Common myeloid progenitor, CD34-positive (primary cell): Measurements from ENCODE around the gene IRF9.

ENCODE experiments used
- CTCF ChIA-PET: fragments of 350-600 bp; sonication (Branson Sonifier 250); formaldehyde crosslinking; loops from one replicate; lab custom pipeline; 2021; ENCODE audit warnings: antibody characterized with exemption; lab: Charles Lee
- POLR2A ChIA-PET: fragments of 350-600 bp; sonication (Branson Sonifier 250); formaldehyde crosslinking; loops from one replicate; lab custom pipeline; 2021; ENCODE audit warnings: antibody characterized with exemption; lab: Charles Lee
- DNase-seq, 3 donors: peaks; one replicate each; pipeline versions ENCODE4 v3.0.0 to v3.0.0-alpha.2; 2013
- H3K27ac ChIP-seq, 2 experiments: 1 replicate in 1 of 2; 2 replicates in 1 of 2; pipeline ENCODE4 v1.7.0; 2013; ENCODE audit warnings: inconsistent platforms in 2 of 2, low read length in 2 of 2, mild to moderate bottlenecking in 2 of 2, low read depth in 1 of 2, moderate library complexity in 1 of 2; ENCODE audit not compliant: severe bottlenecking in 2 of 2, insufficient read depth in 1 of 2, poor library complexity in 1 of 2
- H3K27me3 ChIP-seq, 5 experiments: replicated peaks in 2 of 5; 1 replicate in 3 of 5; 2 replicates in 2 of 5; pipeline versions ENCODE4 v1.6.1 to v1.7.0; 2013; ENCODE audit warnings: low read length in 4 of 5, mild to moderate bottlenecking in 2 of 5, moderate library complexity in 2 of 5, inconsistent platforms in 1 of 5; ENCODE audit not compliant: insufficient read depth in 5 of 5, control insufficient read depth in 4 of 5
- H3K36me3 ChIP-seq, 4 experiments: 1 replicate in 2 of 4; 2 replicates in 2 of 4; pipeline versions ENCODE4 v1.6.1 to v1.7.0; 2013; ENCODE audit warnings: low read length in 3 of 4, control low read depth in 1 of 4, mild to moderate bottlenecking in 1 of 4; ENCODE audit not compliant: control insufficient read depth in 4 of 4, insufficient read depth in 4 of 4
- H3K4me1 ChIP-seq, 4 experiments: 1 replicate in 3 of 4; 2 replicates in 1 of 4; pipeline versions ENCODE4 v1.6.1 to v1.7.1; 2013; ENCODE audit warnings: low read length in 3 of 4, mild to moderate bottlenecking in 3 of 4, control low read depth in 1 of 4, inconsistent platforms in 1 of 4, moderate library complexity in 1 of 4; ENCODE audit not compliant: control insufficient read depth in 4 of 4, insufficient read depth in 4 of 4; ENCODE audit errors: control extremely low read depth in 1 of 4
- H3K4me3 ChIP-seq, 7 experiments: 1 replicate in 4 of 7; 2 replicates in 3 of 7; pipeline versions ENCODE4 v1.5.1 to v1.7.0; 2013; ENCODE audit warnings: mild to moderate bottlenecking in 7 of 7, low read length in 6 of 7, moderate library complexity in 6 of 7, inconsistent platforms in 2 of 7, low read depth in 2 of 7, control low read depth in 1 of 7; ENCODE audit not compliant: insufficient read depth in 4 of 7, control insufficient read depth in 1 of 7; ENCODE audit errors: extremely low read depth in 1 of 7
- H3K9me3 ChIP-seq, 5 experiments: 1 replicate in 4 of 5; 2 replicates in 1 of 5; pipeline versions ENCODE4 v1.6.1 to v1.7.1; 2013; ENCODE audit warnings: low read length in 4 of 5, mild to moderate bottlenecking in 2 of 5, inconsistent platforms in 1 of 5, low read depth in 1 of 5, moderate library complexity in 1 of 5; ENCODE audit not compliant: control insufficient read depth in 4 of 5, insufficient read depth in 2 of 5; ENCODE audit errors: control extremely low read depth in 1 of 5
- WGBS: methylation state at CpG from one replicate; pipeline ENCODE4 v1.1.5; 2013; ENCODE audit not compliant: insufficient coverage; 5-methylcytosine and 5-hydroxymethylcytosine counted together

IRF9 gene

GRCh38 chr14:24136684-24137528, 24.2 kb upstream of the IRF9 start:
- peaks cover 5 to 27% (median 16%) of the 10 kb centered on the region in 4 experiments for H3K36me3 ChIP-seq
- no peaks in the 10 kb centered on the region for H3K9me3 ChIP-seq
- no peak for DNase-seq
- H3K27ac ChIP-seq, result peak overlapping the region; percentile 58 to 83
- H3K27me3 ChIP-seq, result no peaks in the 10 kb centered on the region
- 25% methylated on average over 8 of the region's 13 CpGs for WGBS
- POLR2A ChIA-PET, result interaction anchor here (0.7 to 2.0 kb wide), 5 partner anchors 10 to 55 kb away, joined by 3 to 10 read pairs (median 3); partner anchors contain the start of genes DCAF11, NRL, PSME2 and RNF31
- CTCF ChIA-PET, result interaction anchor here (1.0 to 6.4 kb wide), 10 partner anchors 9 to 79 kb away, joined by 3 to 61 read pairs (median 7); partner anchors contain the start of genes DCAF11, IRF9, NRL and RNF31
- peaks cover 2 to 55% (median 38%) of the 10 kb centered on the region in 4 experiments for H3K4me1 ChIP-seq
- peak overlapping the region; percentile 71 to 96 (median 87) for H3K4me3 ChIP-seq

GRCh38 chr14:24137529-24138395, 23.3 kb upstream of the IRF9 start:
- H3K27me3 ChIP-seq, result no peaks in the 10 kb centered on the region
- H3K4me1 ChIP-seq, result peaks cover 2 to 50% (median 38%) of the 10 kb centered on the region in 4 experiments
- no peak for DNase-seq
- H3K9me3 ChIP-seq, result no peaks in the 10 kb centered on the region
- CTCF ChIA-PET, result interaction anchor here (1.0 to 6.4 kb wide), 10 partner anchors 8 to 80 kb away, joined by 3 to 61 read pairs (median 7); partner anchors contain the start of genes DCAF11, IRF9, NRL and RNF31
- peak overlapping the region in 2 of 7 experiments; percentile 81 to 91 for H3K4me3 ChIP-seq
- peaks cover 5 to 27% (median 16%) of the 10 kb centered on the region in 4 experiments for H3K36me3 ChIP-seq
- WGBS, result 91% methylated on average over 6 of the region's 8 CpGs
- no peak overlapping the region for H3K27ac ChIP-seq
- POLR2A ChIA-PET, result interaction anchor here (0.7 to 2.0 kb wide), 3 partner anchors 9 to 54 kb away, joined by 3 to 6 read pairs (median 3); partner anchors contain the start of genes PSME2 and RNF31

DNA sequence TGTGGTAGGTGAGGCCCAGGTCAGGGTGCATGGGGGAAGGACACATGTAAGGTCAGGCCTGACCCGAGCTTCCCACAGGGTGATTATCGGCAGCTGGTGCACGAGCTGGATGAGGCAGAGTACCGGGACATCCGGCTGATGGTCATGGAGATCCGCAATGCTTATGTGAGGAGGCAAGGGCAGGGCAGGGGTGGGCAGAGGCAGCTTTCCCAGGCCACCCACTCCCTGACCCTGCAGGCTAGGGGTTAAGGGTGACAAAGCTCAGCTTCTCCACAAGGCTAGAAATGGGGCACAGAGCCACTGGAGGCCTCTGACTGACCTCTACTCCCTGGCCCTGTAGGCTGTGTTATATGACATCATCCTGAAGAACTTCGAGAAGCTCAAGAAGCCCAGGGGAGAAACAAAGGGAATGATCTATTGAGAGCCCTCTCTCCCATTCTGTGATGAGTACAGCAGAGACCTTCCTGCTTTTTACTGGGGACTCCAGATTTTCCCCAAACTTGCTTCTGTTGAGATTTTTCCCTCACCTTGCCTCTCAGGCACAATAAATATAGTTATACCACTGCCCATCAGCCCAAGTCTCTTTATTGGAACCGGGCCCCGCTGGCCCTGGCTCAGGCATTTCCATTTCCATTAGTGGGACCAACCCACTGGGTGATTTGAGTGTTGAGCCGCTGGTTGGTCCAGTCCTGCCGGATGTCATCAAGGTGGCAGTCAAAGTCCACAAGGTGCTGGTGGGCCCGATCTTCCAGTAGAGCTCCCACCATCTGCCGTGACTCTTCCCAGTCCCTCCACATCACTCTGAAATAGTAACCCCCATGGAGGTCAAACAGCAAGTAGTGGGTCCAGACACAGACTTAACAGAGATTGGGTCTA, 22.4 kb upstream of the IRF9 start:
- no peak for DNase-seq
- ChIA-PET CTCF (interaction anchor here (0.8 to 6.4 kb wide), 8 partner anchors 9 to 99 kb away, joined by 3 to 61 read pairs (median 6); partner anchors contain the start of genes DCAF11, IRF9, NRL and RNF31), POLR2A (interaction anchor here (2.0 kb wide), 1 partner anchor 8 kb away, joined by 6 read pairs; the partner anchor contains the start of genes PSME2 and RNF31)
- WGBS, result over 99% methylated on average over 13 of the region's 13 CpGs
- H3K36me3 ChIP-seq, result peaks cover 6 to 35% (median 22%) of the 10 kb centered on the region in 4 experiments
- H3K4me1 ChIP-seq, result peaks cover 2 to 46% (median 38%) of the 10 kb centered on the region in 4 experiments
- H3K4me3 ChIP-seq, result no peak overlapping the region
- no peak overlapping the region for H3K27ac ChIP-seq
- H3K27me3 ChIP-seq, result no peaks in the 10 kb centered on the region
- no peaks in the 10 kb centered on the region for H3K9me3 ChIP-seq

- H3K27ac ChIP-seq, result no peak overlapping the region
- no peaks in the 10 kb centered on the region for H3K27me3 ChIP-seq
- peaks cover 2 to 46% (median 38%) of the 10 kb centered on the region in 4 experiments for H3K4me1 ChIP-seq
- ChIA-PET POLR2A (interaction anchor here (2.0 kb wide), 1 partner anchor 7 kb away, joined by 6 read pairs; the partner anchor contains the start of genes PSME2 and RNF31), CTCF (interaction anchor here (0.8 to 6.4 kb wide), 6 partner anchors 9 to 98 kb away, joined by 3 to 61 read pairs (median 4); partner anchors contain the start of genes DCAF11, IRF9 and NRL)
- H3K9me3 ChIP-seq, result no peaks in the 10 kb centered on the region
- WGBS, result 100% methylated on average over 4 of the region's 9 CpGs
- H3K4me3 ChIP-seq, result no peak overlapping the region
- peak in 1 of 3 donors; percentile 36 for DNase-seq
- peaks cover 7 to 42% (median 27%) of the 10 kb centered on the region in 4 experiments for H3K36me3 ChIP-seq
Observed at GRCh38 chr14:24139272-24139934, 21.7 kb upstream of the IRF9 start.

DNA sequence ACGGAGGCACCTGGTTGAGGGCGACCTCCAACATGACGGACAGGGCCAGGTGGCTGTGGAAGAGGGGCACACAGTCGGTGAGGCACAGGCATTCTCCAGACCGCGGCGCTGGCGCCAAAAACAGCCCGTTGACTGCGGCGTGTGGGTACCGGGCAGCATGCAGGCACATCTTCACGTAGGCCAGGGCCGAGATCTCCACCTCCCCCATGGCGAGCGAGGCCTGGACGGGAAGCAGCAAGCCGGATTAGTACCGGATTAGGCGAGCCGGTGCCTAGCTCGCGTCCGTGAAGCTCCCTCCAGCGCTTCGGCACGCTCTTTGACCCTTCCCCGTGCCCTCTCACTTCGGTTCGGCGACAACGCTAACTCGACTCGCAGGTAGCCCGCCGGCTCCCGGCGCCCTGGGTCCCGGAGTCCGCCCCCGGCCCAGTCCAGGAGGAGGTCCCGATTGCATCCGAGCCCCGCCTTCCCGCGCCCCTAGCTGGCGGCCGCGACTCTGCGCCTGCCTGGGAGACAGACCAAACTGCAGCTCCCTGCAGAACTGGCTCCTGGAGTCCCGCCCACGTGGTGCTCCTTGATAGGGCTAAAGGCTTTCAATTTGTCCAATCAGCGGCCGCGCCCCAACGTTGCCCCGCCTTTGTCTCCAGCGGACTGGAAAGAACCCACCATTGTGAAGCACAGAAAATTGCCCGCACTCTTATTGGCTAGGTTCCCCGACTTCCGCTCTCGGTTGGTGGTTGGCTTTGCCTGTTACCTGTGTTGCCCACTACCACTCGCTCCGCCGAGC, 19.8 kb upstream of the IRF9 start, which contains the start of gene EMC9:
Gene EMC9, minus strand, starts transcription at position 495 of the 784 bp plus-strand sequence. Its CDS starts 287 bp downstream, at position 208.
- peaks cover 7 to 47% (median 27%) of the 10 kb centered on the region in 4 experiments for H3K36me3 ChIP-seq
- WGBS, result 0% methylated on average over 56 of the region's 65 CpGs

More for the DNA sequence above, 19.8 kb upstream of the IRF9 start, which contains the start of gene EMC9:
- Histone ChIP-seq H3K27me3 (no peaks in the 10 kb centered on the region), H3K4me1 (peaks cover 6 to 56% (median 46%) of the 10 kb centered on the region in 4 experiments), H3K4me3 (peak within 1 kb of the TSS; percentile 80 to 98 (median 87)), H3K27ac (peak within 1 kb of the TSS; percentile 53 to 85), H3K9me3 (no peaks in the 10 kb centered on the region)
- ChIA-PET CTCF (interaction anchor here (0.6 to 6.4 kb wide), 9 partner anchors 9 to 85 kb away, joined by 3 to 61 read pairs (median 3); partner anchors contain the start of genes IPO4 and IRF9), POLR2A (interaction anchor here (0.7 to 1.7 kb wide), 4 partner anchors 9 to 27 kb away, joined by 3 to 15 read pairs (median 4); partner anchors contain the start of genes DCAF11 and IRF9)
- DNase-seq, result peak; percentile 99 to 100 (median 100)
